D721Med (cell line): Measurements from ENCODE around the gene C19orf12.

Experiments
- DNase-seq: peaks from one replicate; pipeline ENCODE4 v3.0.0; 2011; ENCODE audit warnings: low spot score; ENCODE audit not compliant: insufficient read length
- FAIRE-seq: peaks from 2 replicates; lab custom pipeline; 2011; peaks lifted over from hg19 to GRCh38; lab: Jason Lieb, UNC
- CTCF ChIP-seq: IDR thresholded peaks from 2 replicates; pipeline ENCODE4 v1.5.1; 2012; ENCODE audit warnings: mild to moderate bottlenecking, control low read depth; ENCODE audit not compliant: insufficient read depth; ENCODE audit errors: missing control alignments

Gene C19orf12

GRCh38 chr19:29704562-29705558 is 10.2 kb downstream of the C19orf12 start:
- FAIRE-seq (no peak), DNase-seq (no peak)
- no peak for TF ChIP-seq CTCF

GRCh38 chr19:29702963-29703320 is 12.1 kb downstream of the C19orf12 start:
- no peak for DNase-seq
- no peak for FAIRE-seq
- TF ChIP-seq CTCF, result no peak

GRCh38 chr19:29702161-29702962 is 12.7 kb downstream of the C19orf12 start:
- no peak for TF ChIP-seq CTCF
- DNase-seq, result no peak
- FAIRE-seq, result no peak

GRCh38 chr19:29700498-29700897 is 14.6 kb downstream of the C19orf12 start:
- no peak for TF ChIP-seq CTCF
- DNase-seq (no peak), FAIRE-seq (no peak)

GRCh38 chr19:29699861-29700260 is 15.2 kb downstream of the C19orf12 start:
- FAIRE-seq (no peak), DNase-seq (no peak)
- no peak for TF ChIP-seq CTCF

GRCh38 chr19:29697523-29698261 is 17.4 kb downstream of the C19orf12 start:
- DNase-seq (no peak), FAIRE-seq (no peak)
- no peak for TF ChIP-seq CTCF
